Putamen (tissue), 1 donor: ENCODE results near the gene FAM53B.
A peak's percentile ranks its signal among the peaks of the same experiment; 100 is the strongest.
"Not testable (repeated sequence)": the region's sequence is repeated elsewhere in the genome, so short reads cannot be mapped to it uniquely, and the experiment has no call there.

Source experiments
- DNase-seq: peaks from one replicate; pipeline ENCODE4 v3.0.0-alpha.2; 2016; ENCODE audit warnings: low spot score

Gene FAM53B

GRCh38 chr10:124627866-124628675 lies 116.1 kb downstream of the FAM53B start:
- DNase-seq = no peak

GRCh38 chr10:124626759-124627380 lies 117.3 kb downstream of the FAM53B start:
- DNase-seq = no peak

GRCh38 chr10:124625831-124626238 lies 118.3 kb downstream of the FAM53B start:
- DNase-seq = no peak

GRCh38 chr10:124624895-124625294 lies 119.3 kb downstream of the FAM53B start:
- no peak for DNase-seq

- no peak for DNase-seq
Measured at GRCh38 chr10:124624466-124624865, 119.7 kb downstream of the FAM53B start.

GRCh38 chr10:124624006-124624405 lies 120.2 kb downstream of the FAM53B start:
- DNase-seq = no peak

GRCh38 chr10:124622866-124623536 lies 121.2 kb downstream of the FAM53B start:
- no peak for DNase-seq

GRCh38 chr10:124622158-124622557 lies 122.0 kb downstream of the FAM53B start:
- no peak for DNase-seq

- peak; percentile 70 for DNase-seq
Measured at GRCh38 chr10:124621637-124622036, 122.5 kb downstream of the FAM53B start.

- no peak for DNase-seq
Measured at GRCh38 chr10:124619802-124620490, 124.2 kb downstream of the FAM53B start.

- DNase-seq = no peak
Measured at GRCh38 chr10:124619195-124619594, 125.0 kb downstream of the FAM53B start.

GRCh38 chr10:124618470-124619073 lies 125.6 kb downstream of the FAM53B start:
- DNase-seq = no peak

- DNase-seq = no peak
Measured at GRCh38 chr10:124616836-124617130, 127.4 kb downstream of the FAM53B start.

- no peak for DNase-seq
Measured at GRCh38 chr10:124616040-124616835, 127.9 kb downstream of the FAM53B start.

- no peak for DNase-seq
Measured at GRCh38 chr10:124615259-124615658, 128.9 kb downstream of the FAM53B start.

GRCh38 chr10:124614003-124614659 lies 130.0 kb downstream of the FAM53B start:
- DNase-seq = no peak

GRCh38 chr10:124612611-124613498 lies 131.3 kb downstream of the FAM53B start:
- DNase-seq = no peak

GRCh38 chr10:124611738-124612137 lies 132.4 kb downstream of the FAM53B start:
- no peak for DNase-seq

GRCh38 chr10:124610851-124611250 lies 133.3 kb downstream of the FAM53B start:
- DNase-seq = not testable (repeated sequence)

GRCh38 chr10:124610186-124610585 lies 134.0 kb downstream of the FAM53B start:
- DNase-seq = not testable (repeated sequence)
